IMR-90 (cell line): Measurements from ENCODE around the gene DUSP22.

Experiments
- BHLHE40 ChIP-seq: fragments of 150-350 bp; IDR thresholded peaks from 2 replicates; pipeline ENCODE4 v1.6.1; 2016; ENCODE audit warnings: mild to moderate bottlenecking, low read depth, low read length
- CEBPB ChIP-seq: IDR thresholded peaks from 2 replicates; pipeline ENCODE4 v1.6.1; 2012; ENCODE audit warnings: low read depth, low read length, improper control_type of control experiment
- CHD1 ChIP-seq: IDR thresholded peaks from 2 replicates; pipeline ENCODE4 v1.6.1; 2012; ENCODE audit warnings: low read depth, low read length, improper control_type of control experiment
- CTCF ChIP-seq: conservative IDR thresholded peaks from 2 replicates; pipeline ENCODE4 v1.5.1; 2012; ENCODE audit warnings: mild to moderate bottlenecking, low read depth, low read length, improper control_type of control experiment
- FOS ChIP-seq: fragments of 150-350 bp; IDR thresholded peaks from 2 replicates; pipeline ENCODE4 v1.6.1; 2016; ENCODE audit warnings: low read depth, low read length
- MXI1 ChIP-seq: IDR thresholded peaks from 2 replicates; pipeline ENCODE4 v1.6.1; 2012; ENCODE audit warnings: low read depth, mild to moderate bottlenecking, low read length, moderate library complexity, borderline replicate concordance
- POLR2A ChIP-seq: IDR thresholded peaks from 2 replicates; pipeline ENCODE4 v1.6.1; 2012; ENCODE audit warnings: mild to moderate bottlenecking, low read depth, low read length
- RAD21 ChIP-seq: IDR thresholded peaks from 2 replicates; pipeline ENCODE4 v1.6.1; 2012; ENCODE audit warnings: low read length, improper control_type of control experiment
- RCOR1 ChIP-seq: IDR thresholded peaks from 2 replicates; pipeline ENCODE4 v1.6.1; 2012; ENCODE audit warnings: mild to moderate bottlenecking, low read length, improper control_type of control experiment; ENCODE audit not compliant: insufficient replicate concordance
- RFX5 ChIP-seq: IDR thresholded peaks from 2 replicates; pipeline ENCODE4 v1.8.0; 2012; ENCODE audit warnings: low read depth, mild to moderate bottlenecking, low read length, moderate library complexity
- SMC3 ChIP-seq: fragments of 150-350 bp; IDR thresholded peaks from 2 replicates; pipeline ENCODE4 v1.6.1; 2016; ENCODE audit warnings: low read depth, mild to moderate bottlenecking, antibody characterized with exemption, low read length, moderate library complexity
- USF2 ChIP-seq: fragments of 150-350 bp; IDR thresholded peaks from 2 replicates; pipeline ENCODE4 v1.6.1; 2017; ENCODE audit warnings: mild to moderate bottlenecking, antibody characterized with exemption, low read length, low read depth

- TF ChIP-seq MXI1 (no peak), CTCF (no peak), POLR2A (no peak), SMC3 (no peak), RCOR1 (no peak), RFX5 (no peak), CEBPB (no peak), USF2 (no peak), CHD1 (no peak), FOS (no peak), RAD21 (no peak), BHLHE40 (no peak)
These were observed 97.3 kb downstream of the DUSP22 start for GRCh38 chr6:389622-390021.
